HG03354 (cell line): ENCODE measurements around the gene ZMIZ1.

Experiments
- ATAC-seq: cut with Tn5 transposase; IDR thresholded peaks from one replicate; pipeline ENCODE4 v1.9.1; 2021; ENCODE audit warnings: mild to moderate bottlenecking; ENCODE audit not compliant: unreplicated experiment, poor library complexity, severe bottlenecking

ZMIZ1 gene

DNA sequence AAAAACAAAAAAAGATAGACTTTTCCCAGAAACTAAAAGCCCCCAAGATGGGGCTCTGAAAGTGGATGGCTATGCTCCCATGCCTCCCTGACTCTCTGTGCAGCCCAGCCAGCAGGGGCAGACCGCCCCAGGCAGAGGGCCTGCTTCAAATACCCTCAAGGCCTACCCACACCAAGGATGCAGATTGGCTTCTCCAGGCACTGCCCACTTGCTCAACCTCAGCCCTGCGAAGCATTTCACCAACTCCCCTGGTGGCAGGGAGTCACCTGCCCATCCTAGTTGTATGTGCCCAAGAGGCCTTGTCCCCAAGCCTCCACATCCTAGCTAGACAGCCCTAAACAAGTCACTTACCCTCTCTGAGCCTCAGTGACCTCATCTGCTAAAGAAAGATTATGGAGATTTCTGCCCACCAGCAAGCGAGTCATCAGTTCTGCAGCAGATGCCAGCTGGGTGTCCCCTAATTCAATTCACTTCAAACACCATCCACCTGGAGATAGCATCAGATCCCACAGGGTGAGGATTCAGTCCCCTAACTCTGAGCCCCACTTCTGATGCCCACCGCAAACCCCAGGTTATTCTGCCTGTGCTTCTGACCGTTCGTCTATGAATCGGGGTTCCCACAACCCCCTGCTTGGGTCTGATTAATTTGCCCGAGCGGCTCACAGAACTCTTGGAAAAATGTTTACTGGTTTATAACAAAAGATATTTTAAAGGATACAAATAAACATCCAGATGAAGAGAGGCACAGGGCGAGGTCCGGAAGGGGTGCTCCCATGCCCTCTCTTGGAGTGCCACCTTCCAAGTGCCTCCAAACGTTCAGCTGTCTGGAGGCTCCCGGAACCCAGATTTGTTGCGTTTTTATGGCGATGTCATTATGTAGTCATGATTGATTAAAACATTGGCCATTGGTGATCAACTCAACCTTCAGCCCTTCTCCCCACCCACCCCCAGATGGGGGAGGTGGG is 18.6 kb upstream of the ZMIZ1 start:
- no peak for ATAC-seq

GRCh38 chr10:79050896-79051555 is 17.7 kb upstream of the ZMIZ1 start:
- ATAC-seq = no peak

DNA sequence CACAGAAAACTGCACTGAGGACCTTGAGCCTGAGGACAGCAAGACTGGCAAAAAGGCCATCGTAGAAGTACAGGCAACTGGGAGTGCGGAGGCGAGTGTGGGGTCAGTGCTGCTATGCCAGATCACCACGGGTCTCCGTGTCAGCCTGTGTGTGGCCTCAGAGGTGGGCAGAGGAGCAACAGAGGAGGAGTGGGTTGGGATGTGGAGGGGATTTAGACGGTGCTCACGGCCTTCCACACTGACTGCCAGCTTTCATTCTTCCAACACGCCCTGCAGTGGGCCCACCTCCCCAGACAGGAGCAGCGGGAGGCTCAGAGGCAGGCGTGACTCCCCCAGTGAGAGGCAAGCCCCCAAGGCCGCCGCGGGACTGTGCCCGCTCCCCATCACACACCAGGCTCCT is 17.0 kb upstream of the ZMIZ1 start:
- ATAC-seq = no peak

- no peak for ATAC-seq
Measured at GRCh38 chr10:79052291-79053080, 16.3 kb upstream of the ZMIZ1 start.

DNA sequence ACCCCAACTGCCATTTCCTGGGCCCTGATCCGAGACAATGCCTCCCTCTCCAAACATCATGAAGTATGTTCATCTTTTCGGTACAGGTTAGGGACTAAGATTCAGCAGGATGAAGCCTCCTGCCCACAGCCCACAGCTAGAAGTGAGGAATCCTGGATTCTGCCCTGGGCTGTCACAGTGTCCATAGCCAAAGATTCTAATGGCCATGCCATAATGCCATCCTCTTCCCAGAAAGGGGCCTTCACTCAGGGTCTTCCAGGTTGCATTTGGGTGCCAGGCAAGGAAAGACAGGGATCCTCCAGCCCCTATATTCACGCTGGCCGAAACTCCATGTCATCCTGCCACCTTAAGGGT is 15.7 kb upstream of the ZMIZ1 start:
- ATAC-seq = no peak

- no peak for ATAC-seq
Measured at GRCh38 chr10:79053481-79054202, 15.1 kb upstream of the ZMIZ1 start.

DNA sequence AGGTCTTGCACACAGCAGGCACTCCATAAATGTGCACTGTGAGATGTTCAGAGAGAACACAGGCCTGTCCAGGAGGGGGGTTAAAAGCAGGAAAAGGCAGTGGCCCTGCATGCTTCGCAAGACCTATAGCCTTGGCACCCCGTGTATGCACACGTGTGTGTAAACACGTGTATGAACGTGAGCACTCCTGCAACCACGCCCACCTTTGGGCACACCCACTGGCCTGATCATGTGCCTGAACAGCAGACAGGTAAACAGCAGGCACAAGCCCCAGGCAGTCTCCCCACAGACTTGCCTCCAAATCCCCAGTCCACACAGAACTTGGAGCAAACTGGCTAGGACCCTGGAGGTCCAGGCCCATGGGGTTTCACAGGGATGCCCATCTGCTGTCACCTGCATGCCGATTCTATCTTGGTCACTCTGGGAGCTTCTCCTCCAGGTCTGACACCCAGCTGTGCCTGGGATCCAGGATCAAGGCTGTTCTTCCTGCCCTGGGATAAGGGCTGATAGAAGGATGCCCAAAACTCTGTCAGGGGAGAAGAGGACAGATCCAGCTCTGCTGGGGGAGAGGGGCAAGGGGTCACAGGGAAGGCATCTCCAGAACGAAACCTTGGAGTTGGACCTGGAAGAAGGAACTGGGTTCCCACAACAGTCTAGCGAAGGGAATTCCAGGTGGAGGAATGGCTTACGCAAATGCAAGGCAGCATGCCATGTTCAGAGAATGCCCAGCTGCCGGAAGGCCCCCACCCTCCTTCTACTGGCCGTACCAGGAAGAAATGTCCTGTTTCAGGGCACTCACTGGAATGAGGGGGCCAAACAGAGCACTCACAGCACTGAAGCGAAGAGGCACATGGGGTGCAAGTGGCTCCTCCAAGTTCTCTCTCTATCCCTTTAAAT is 14.3 kb upstream of the ZMIZ1 start:
- no peak for ATAC-seq

DNA sequence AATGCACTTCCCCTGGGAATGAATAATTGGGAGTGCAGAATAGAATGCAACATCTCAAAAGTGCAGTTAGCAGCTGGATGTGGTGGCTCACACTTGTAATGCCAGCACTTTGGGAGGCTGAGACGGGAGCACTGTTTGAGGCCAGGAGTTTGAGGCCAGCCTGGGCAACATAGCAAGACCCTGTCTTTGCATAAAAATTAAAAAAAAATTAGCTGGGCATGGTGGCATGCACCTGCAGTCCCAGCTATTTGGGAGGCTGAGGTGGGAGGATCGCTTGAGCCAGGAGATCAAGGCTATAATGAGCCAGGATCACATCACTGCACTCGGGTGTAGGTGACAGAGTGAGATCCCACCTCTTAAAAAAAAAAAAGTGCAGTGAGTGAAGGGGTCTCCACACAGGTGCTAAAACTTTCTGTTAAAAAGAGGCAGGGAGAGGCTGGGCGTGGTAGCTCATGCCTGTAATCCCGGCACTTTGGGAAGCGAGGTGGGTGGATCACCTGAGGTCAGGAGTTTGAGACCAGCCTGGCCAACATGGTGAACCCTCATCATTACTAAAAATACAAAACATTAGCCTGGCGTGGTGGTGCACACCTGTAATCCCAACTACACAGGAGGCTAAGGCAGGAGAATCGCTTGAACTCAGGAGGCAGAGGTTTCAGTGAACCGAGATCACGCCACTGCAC is 13.5 kb upstream of the ZMIZ1 start:
- no peak for ATAC-seq

GRCh38 chr10:79055892-79056291 is 12.9 kb upstream of the ZMIZ1 start:
- ATAC-seq = no peak

- ATAC-seq = no peak
Measured at GRCh38 chr10:79056361-79056735, 12.4 kb upstream of the ZMIZ1 start.

DNA sequence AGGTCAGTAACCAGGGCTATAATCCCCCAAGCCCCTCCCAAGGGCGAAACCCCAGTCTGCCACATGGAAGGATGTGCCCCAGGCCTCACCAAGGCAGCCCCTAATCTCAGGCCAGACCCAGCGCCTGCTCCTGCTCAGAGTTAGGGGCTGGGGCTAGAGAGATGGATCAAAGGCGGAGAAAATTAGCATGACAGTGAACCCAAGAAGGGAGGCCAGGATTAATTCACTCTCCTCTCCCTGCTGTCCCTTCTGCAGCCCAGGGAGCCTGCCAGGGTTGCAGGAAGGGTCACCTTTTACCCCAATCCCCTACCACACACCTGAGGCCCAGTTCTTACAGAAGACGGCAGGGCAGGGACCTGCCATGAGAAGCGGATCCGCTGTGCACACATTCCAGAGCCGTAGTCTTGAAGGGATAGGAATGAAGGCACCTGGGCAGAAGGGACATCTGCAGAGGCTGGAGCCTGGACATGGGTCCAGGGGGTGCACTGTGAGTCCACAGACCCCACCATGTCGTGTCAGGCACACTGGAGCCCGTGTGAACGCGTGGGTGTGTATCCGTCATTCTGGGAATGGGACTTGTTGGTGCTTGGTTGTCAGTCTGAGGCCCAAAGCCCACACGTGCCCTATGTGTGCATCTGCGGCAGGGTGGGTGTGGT is 11.9 kb upstream of the ZMIZ1 start:
- ATAC-seq = no peak

- no peak for ATAC-seq
Measured at GRCh38 chr10:79057481-79058275, 11.1 kb upstream of the ZMIZ1 start.

- no peak for ATAC-seq
Measured at GRCh38 chr10:79058899-79059841, 9.6 kb upstream of the ZMIZ1 start.

DNA sequence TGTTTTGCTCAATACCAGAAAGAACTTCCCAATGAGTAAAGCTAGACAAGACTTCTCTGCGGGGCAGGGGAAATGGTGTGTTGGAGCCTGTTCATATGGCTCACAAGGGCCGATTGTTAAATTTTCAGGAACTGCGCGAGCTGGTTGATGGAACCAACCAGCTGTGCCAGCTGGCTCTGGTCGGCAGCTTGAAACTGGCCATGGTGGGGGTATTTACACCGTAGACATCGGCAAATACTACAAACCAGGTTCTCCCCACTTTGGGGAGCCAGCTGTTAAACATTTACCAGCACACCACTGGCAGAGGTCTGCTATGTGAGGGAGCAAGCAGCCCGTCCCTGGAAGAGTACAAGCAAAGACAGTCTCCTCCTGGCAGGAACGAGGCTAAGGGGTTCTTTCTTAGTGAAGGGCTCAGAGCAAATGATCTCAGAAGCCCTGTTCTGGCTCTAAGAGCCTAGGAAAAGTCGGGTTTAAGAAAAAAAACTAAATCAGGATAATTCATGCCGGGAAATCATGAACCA is 8.8 kb upstream of the ZMIZ1 start:
- ATAC-seq = no peak

DNA sequence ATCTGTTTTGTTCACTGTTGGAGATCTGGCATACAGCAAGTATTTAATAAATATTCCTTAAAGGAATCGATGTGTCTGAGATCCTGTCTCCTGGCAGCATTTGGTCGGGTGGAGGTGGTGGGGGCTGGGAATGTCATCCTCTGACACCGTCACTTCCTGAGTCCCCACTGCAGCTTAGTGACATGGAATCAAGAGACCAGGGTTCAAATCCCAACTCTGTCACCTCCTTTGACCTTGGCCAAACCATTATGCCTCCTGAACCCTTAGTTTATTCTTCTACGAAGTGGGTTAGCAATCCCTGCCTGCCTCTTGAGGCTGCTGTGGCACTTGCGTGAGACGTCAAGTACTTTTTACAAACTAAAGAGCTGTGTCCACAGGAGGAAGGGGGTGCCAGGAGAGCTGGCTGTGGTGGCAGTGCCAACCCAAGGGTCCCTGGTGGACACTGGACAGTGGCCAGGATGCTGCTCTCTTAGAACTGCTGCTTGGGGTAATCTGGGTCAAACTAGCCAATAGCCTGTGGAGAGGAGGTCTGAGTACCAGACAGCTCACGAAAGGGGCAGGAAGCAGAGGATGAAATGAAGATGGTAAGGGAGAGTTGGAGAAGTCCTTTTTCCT is 8.0 kb upstream of the ZMIZ1 start:
- no peak for ATAC-seq
